GM19025 (cell line): ENCODE results near the gene CREB3L1.

Source experiments
- ATAC-seq: cut with Tn5 transposase; IDR thresholded peaks from one replicate; pipeline ENCODE4 v1.9.1; 2021; ENCODE audit warnings: mild to moderate bottlenecking, low read depth, moderate library complexity; ENCODE audit not compliant: unreplicated experiment

The CREB3L1 gene

DNA sequence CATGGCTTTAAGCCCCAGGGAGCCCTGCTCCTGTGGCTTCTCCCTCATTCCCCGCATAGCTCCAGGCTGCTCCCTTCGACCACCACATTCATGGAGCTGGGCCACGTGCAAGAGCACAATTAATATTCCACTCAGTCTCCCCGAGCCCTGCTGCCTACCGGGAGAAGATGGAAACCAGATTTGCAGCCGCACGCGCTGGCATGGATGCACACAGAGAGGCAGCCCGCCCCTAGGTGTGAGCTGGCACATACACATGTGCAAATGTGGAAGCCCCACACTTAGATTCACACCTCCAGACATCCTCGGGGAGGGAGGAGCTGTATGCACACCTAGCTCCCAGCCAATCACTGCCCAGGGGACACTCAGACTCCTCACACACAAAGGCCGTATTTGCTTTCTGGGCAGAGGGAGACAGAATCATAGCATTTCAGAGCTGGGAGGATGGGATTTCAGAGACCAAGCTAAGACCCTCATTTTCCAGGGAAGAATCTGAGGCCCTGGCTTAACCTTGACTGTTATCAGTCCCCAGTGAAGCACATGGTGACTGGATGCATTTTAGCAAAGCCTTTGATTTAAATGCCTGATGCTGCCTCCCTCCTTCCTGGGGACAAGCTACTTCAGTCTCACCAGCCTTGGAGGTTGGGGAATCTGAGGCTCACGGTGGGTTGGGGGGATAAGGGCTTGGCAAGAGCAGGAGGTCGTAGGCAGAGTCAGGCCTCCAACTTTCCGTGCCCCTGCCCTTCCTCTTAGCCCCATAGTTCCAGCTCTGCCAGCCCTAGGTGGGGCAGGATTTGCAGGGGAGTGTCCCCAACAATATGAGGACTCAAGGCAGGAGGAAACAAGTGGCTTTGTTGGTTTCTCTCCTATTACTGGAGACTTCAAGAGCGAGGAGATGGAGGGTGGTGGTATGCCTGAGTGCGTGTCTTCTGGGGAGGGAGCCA is 5.3 kb upstream of the CREB3L1 start:
- ATAC-seq = no peak

- no peak for ATAC-seq
These were observed 4.5 kb upstream of the CREB3L1 start for GRCh38 chr11:46272816-46273427.

GRCh38 chr11:46273511-46274205 is 3.8 kb upstream of the CREB3L1 start:
- no peak for ATAC-seq

- no peak for ATAC-seq
These were observed 1.4 kb upstream of the CREB3L1 start for GRCh38 chr11:46275964-46276641.

DNA sequence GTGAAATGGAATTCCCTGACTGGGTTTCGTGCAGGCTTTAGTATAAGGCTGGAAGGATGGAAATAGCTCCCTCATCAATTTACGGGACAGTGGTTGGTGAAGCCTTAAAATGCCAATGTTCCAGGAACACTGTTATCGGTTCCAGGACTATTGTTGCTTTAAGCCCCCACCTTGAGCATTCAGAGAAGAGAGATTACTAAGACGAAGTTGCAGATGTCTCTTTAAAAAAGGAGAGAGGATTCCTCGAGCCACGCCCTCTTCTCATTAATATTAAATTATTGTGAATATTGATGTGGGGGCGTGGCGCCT is 195 bp upstream of the CREB3L1 start:
- ATAC-seq = no peak

GRCh38 chr11:46278387-46279125 is 1.1 kb downstream of the CREB3L1 start:
- ATAC-seq = no peak

DNA sequence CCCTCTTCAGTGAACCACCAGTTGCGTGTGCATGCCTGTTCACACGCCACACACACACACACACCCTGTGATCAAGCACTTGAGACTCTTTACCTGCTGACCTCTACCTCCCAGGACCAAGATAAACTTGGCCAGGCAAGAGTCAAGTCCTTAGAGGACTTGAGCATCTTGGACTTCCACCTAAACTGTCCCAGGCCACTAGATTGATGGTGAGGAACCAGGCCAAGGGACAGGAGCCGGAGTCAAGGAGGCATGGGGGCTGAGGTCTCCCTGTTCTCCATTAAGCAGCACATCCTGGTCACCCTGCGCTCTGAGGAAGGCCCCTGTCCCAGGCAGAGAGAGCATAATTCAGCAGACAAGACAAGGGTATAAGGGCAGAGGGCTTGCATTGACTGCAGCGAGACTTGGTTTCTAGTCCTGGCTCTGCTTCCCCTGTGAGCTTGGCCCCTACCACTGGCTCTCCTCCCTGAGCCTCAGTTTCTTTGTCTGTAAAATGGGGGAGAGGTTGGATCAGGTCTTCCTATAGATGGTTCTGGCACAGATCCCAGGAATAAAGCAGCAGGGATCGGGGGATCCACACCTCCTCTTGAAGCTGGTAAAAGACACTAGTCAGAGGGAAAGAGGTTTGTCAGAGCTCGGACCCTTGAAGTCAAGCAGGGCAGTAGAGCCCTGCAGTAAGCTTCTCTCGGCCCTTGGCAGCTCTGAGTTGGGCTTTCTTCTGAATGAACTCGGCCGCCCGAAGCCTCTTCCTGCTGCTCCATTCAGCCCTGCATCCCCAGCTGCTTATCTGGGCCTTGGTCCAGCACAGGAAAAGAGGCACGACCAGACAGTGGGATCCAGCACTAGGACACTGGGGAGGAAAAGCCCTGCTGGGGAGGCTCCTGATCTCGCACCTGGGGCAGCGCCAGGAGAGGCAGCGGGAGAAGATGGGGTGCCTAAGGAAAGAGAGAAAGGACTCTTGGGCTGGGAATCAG is 2.0 kb downstream of the CREB3L1 start:
- ATAC-seq = no peak

GRCh38 chr11:46280706-46281105 is 3.2 kb downstream of the CREB3L1 start:
- no peak for ATAC-seq

GRCh38 chr11:46281371-46281831 is 3.9 kb downstream of the CREB3L1 start:
- ATAC-seq = no peak

DNA sequence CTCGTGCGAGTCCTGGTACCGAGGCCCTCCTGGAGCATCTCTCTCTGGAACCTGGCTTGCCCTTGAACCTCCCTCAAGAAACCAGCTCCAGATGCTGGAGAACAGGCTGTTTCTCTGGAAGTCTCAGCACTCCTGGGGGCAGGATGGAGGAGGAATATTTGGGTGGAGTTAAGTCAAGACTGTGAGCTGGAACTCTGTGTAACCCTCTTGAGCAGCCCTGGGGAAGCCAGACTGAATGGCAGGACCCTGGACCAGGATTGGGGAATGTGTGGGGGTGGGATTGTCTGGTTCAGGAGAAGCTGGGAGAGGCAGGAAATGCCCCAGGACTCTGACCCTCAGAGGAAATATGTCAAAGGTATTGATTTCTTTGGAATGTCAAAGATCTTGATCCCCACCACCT is 7.7 kb downstream of the CREB3L1 start:
- no peak for ATAC-seq

DNA sequence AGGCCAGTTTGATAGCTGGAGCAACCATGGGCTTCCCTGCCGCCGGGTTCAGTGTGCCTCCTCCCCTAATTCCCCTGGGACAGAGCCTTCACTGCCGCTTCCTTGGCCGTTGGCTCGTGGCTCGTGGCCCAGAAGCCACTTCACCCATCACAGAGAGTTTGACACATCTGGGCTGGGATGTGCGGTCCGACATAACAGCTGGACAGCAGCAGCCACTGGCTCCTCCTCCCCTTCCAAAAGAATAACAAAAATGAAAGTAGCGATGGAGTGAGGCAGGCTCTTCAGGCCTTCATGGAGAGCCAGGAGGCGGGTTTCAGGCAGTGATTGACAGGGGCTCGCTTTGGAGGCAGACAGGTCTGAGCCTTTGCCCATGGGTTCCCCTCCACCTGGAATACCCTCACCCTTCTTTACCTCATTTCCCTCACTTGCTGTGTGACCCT is 8.2 kb downstream of the CREB3L1 start:
- ATAC-seq = no peak

GRCh38 chr11:46286789-46287188 is 9.3 kb downstream of the CREB3L1 start:
- no peak for ATAC-seq

GRCh38 chr11:46288451-46288850 is 11.0 kb downstream of the CREB3L1 start:
- ATAC-seq = no peak

DNA sequence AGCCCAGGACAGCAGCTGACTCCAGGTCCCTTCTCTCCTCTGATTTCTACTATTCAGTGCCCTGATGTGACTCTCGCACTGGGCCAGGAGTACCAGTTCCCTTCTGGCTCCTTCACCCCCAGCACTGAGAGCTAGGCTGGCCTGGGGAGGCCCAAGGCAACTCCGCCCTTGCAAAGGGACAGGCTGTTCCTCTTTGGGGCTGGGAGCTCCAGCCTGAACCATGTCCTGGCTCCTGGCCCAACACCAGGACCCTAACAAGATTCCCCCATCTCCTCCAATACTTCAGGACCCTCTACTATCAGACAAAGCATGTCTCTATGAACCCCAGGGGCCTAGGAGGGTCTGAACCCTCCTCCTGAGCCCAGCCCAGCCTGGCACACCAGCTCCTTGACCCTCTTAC is 12.5 kb downstream of the CREB3L1 start:
- no peak for ATAC-seq

- ATAC-seq = no peak
These were observed 13.3 kb downstream of the CREB3L1 start for GRCh38 chr11:46290598-46291309.

DNA sequence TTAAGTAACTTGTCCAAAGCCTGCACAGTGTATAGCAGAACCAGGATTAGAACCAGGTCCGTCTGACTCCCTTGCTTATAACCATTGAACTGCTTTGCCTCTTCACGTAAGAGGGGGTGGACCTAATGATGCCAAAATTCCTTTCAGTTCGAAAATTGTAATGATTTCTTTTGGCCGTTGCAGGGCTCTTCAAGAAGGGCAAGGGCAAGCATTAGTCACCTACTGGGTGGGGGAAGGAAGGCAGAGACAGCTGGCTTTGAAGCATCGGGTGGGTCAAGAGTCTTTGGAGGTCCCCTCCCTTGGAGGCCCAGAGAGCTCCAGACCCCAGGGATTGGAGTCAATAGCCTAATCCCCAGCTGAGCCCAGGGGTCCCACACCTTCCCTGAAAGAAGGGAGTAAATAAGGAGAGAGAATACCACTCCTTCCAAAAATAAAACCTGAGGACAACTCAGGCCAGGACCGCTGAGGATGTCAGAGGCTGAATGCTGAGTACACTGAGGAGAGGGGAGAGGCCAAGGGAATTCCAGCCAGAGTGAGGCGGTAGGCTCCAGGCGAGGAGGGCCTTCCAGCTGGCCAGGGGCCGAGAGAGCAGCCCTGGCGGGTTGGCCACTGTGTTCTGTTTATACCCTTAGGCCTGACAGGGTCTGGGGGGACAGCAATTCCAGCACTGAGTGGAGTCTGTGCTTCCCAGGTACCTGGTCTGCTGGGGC is 14.1 kb downstream of the CREB3L1 start:
- no peak for ATAC-seq

DNA sequence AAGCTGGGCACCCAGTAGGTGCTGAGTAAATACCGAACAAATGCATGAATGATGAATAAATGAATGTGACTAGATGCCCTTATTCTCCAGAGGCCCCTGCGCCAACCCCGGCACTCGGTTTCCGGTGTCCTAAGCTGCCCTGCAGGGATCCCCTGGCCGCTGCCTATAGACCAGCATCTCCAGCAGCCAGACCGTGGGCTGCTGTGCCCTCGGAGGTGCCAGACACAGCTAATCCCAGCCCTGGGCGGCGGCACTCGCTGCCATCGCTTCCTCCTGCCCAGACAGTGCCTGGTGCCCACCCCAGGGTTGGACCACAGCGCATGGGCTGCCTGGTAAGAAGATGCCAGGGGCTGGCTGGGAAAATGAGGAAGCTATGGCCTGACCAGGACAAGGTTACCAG is 15.6 kb downstream of the CREB3L1 start:
- no peak for ATAC-seq

- ATAC-seq = no peak
These were observed 16.2 kb downstream of the CREB3L1 start for GRCh38 chr11:46293641-46294103.
